Measurements from ENCODE around the gene MYRF. TPM values are rescaled to one million over a fixed set of nuclear protein-coding genes. Genes with fewer than 3 reads are reported as not detected.

Gene MYRF
- total and polyA plus RNA-seq, 2 of the 13 experiments (the other 11 are each of a cell fraction or from before 2014, with no cell fraction given): 10.2 to 25.9 TPM

GRCh38 chr11:61713464-61713863 is 39.0 kb upstream of the MYRF start (continued):
- no peak for TF ChIP-seq ELK4 (CRISPR knock-in tag; IDR thresholded peaks at IDR 0.05; ENCODE audit: borderline replicate concordance)

GRCh38 chr11:61713906-61714305 is 38.5 kb upstream of the MYRF start:
- no peak for ATAC-seq
- DNase-seq (ENCODE audit: low spot score): no peak
- Histone ChIP-seq H4K20me1 (ENCODE audit: insufficient read depth, low read length) (no peaks in the 10 kb centered on the region), H3K36me3 (replicated peaks in 1 of 2; ENCODE audit: control insufficient read depth in 1 of 2, insufficient read depth in 2 of 2, low read length in 2 of 2) (peaks cover 0 to 8% of the 10 kb centered on the region in 2 experiments; a peak in 4 of 5 replicates), H3K4me2 (ENCODE audit: low read depth, low read length) (no peak overlapping the region), H3K4me1 (ENCODE audit: insufficient read depth, low read length) (peaks cover 19% of the 10 kb centered on the region), H3K27ac (ENCODE audit: extremely low read length, insufficient read depth, low read length) (no peak overlapping the region), H3K27me3 (ENCODE audit: control insufficient read depth in 1 of 2, insufficient read depth in 2 of 2, low read length in 2 of 2) (no peaks in the 10 kb centered on the region), H3K79me2 (ENCODE audit: insufficient read depth, low read length) (peaks cover 5% of the 10 kb centered on the region), H3K4me3 (replicated peaks in 1 of 3; ENCODE audit: insufficient read depth in 1 of 3, low read depth in 2 of 3, low read length in 3 of 3) (no peak overlapping the region), H2AFZ (ENCODE audit: low read length) (no peak overlapping the region), H3K9ac (ENCODE audit: insufficient read depth, low read depth, low read length) (no peak overlapping the region), H3K9me3 (ENCODE audit: low read length) (no peaks in the 10 kb centered on the region)
- POLR2A ChIA-PET: no interaction called here
- FAIRE-seq: no peak
- CTCF ChIA-PET (ENCODE audit: low intra/inter-chr PET ratio, low total read pairs): no interaction called here
- no TSS peak for BruUV-seq (replicated peaks)
- intact Hi-C loops (cut with micrococcal nuclease; ENCODE audit: unreplicated experiment) (no loop called here), in situ Hi-C loops (cut with HindIII; ENCODE audit: extremely low pct_ligation_motif_present, low pct_unique_long_range_greater_than_20kb) (no loop called here)
- TF ChIP-seq FOXO1 (CRISPR knock-in tag; IDR thresholded peaks at IDR 0.05) (no peak), DNMT1 (CRISPR knock-in tag; IDR thresholded peaks at IDR 0.05) (no peak), DZIP1 (CRISPR knock-in tag; IDR thresholded peaks at IDR 0.05) (no peak), MTF2 (CRISPR knock-in tag; IDR thresholded peaks at IDR 0.05; ENCODE audit: borderline replicate concordance) (no peak), ZNF773 (CRISPR knock-in tag; IDR thresholded peaks at IDR 0.05; ENCODE audit: borderline replicate concordance) (no peak), TCF12 (IDR thresholded peaks at IDR 0.05) (no peak), TCF12 (CRISPR knock-in tag; IDR thresholded peaks at IDR 0.05) (no peak)
- TF ChIP-seq, protein P1, sequence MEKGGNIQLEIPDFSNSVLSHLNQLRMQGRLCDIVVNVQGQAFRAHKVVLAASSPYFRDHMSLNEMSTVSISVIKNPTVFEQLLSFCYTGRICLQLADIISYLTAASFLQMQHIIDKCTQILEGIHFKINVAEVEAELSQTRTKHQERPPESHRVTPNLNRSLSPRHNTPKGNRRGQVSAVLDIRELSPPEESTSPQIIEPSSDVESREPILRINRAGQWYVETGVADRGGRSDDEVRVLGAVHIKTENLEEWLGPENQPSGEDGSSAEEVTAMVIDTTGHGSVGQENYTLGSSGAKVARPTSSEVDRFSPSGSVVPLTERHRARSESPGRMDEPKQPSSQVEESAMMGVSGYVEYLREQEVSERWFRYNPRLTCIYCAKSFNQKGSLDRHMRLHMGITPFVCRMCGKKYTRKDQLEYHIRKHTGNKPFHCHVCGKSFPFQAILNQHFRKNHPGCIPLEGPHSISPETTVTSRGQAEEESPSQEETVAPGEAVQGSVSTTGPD (CRISPR knock-in tag; IDR thresholded peaks at IDR 0.05): no peak
- 85% methylated on average over 5 of the region's 5 CpGs for WGBS (ENCODE audit: low lambda C conversion rate)

Measured in HepG2 (cell line).